ENCODE data around the gene MPO.

The MPO gene

DNA sequence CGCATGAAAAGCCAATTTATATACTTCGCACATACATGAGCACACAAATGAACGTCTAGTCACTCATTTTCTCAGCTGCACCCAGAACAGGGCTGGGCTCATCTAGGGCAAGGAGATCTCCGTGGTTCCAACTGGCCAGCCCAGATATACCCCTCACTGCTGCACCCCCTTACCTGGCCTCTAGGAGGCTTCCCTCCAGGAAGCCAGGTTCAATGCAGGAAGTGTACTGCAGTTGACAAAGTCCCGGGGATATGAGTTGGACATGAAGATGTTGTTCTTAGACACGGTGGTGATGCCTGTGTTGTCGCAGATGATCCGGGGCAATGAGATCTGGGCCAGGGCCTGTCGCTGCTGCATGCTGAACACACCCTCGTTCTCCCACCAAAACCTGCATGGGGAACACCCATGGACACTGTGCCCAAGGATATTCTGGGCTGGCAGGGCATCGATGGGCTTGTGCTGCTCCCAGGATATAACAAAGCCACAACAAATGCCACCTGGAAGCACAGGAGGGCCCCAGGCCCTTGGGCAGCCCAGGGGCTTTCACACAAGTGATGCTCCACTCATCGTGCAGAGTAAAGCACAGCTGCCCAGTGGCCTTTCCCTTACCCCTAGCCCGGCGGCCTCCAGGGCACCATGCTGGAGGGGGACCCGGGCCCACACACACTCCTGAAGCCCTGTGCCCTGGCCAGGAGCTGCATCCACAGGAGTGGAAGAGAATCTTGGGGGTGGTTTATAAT, 10.1 kb downstream of the MPO start:
- TF ChIP-seq, protein P1, sequence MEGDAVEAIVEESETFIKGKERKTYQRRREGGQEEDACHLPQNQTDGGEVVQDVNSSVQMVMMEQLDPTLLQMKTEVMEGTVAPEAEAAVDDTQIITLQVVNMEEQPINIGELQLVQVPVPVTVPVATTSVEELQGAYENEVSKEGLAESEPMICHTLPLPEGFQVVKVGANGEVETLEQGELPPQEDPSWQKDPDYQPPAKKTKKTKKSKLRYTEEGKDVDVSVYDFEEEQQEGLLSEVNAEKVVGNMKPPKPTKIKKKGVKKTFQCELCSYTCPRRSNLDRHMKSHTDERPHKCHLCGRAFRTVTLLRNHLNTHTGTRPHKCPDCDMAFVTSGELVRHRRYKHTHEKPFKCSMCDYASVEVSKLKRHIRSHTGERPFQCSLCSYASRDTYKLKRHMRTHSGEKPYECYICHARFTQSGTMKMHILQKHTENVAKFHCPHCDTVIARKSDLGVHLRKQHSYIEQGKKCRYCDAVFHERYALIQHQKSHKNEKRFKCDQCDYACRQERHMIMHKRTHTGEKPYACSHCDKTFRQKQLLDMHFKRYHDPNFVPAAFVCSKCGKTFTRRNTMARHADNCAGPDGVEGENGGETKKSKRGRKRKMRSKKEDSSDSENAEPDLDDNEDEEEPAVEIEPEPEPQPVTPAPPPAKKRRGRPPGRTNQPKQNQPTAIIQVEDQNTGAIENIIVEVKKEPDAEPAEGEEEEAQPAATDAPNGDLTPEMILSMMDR (IDR thresholded peaks at IDR 0.05; ENCODE audit: low read depth, low read length, missing control alignments) = peak; percentile 2
- DNase-seq (ENCODE audit: extremely low read depth, low read depth) = no peak
- H3K4me3 ChIP-seq (replicated peaks; ENCODE audit: low read depth, low read length) = no peak overlapping the region

DNA sequence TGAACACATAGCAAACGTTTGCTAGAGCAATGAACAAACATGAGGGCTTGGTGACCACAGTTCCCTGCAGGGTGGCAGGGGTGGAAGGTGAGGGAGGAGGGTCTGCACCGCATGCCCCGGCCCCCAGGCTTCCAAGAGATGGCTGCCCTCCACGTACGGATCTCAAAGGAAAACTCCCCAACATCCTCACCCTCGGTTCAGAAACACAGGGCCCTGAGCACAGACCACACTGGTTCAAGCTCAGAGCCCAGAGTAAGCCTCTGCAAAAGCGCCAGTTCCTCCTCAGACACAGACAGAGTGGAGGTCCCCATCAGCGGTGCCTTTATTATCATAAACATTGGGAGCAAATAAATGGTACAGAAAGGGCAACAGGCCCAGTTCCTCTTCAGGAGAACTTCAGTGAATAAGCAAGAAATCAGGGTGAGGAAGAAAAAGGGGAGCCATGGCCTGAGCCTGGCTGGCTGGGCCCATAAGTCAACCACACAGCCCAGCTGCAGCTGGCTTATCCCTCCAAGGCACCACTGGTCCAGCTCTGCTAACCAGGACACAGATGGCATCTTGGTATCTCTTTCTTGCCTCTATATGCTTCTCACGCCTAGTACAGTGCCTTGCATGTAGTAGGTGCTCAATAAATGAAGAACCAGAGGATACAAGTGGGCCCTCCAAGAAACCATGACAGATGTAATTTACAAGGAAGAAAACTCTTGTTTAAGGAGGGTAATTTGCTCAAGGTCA, 11.0 kb downstream of the MPO start:
- H3K4me3 ChIP-seq (replicated peaks; ENCODE audit: low read depth, low read length) = no peak overlapping the region
- TF ChIP-seq, protein P1 (IDR thresholded peaks at IDR 0.05; ENCODE audit: low read depth, low read length, missing control alignments) = no peak
- DNase-seq (ENCODE audit: extremely low read depth, low read depth) = no peak

GRCh38 chr17:58268774-58269556, 11.8 kb downstream of the MPO start:
- DNase-seq (ENCODE audit: extremely low read depth, low read depth) = no peak
- no peak overlapping the region for H3K4me3 ChIP-seq (replicated peaks; ENCODE audit: low read depth, low read length)
- TF ChIP-seq, protein P1 (IDR thresholded peaks at IDR 0.05; ENCODE audit: low read depth, low read length, missing control alignments) = no peak

DNA sequence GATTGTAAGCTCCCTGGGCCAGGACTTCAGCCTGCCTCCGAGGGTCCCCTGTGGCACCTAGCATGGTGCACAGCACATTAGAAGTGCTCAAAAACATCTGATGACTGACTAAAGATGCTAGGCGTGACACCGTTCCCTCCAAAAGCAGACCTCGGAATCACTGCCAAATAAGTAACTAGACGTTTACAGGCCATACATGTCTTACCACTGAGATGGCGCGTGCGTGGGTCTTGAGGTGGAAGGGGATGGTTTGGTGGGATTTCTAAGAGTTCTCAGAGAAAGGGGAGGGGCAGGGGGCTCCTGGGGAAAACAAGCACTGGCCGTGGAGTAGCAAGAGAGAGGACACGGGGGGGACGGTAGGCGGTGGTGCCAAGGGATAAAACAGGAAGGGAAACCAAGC, 12.4 kb downstream of the MPO start:
- no peak overlapping the region for H3K4me3 ChIP-seq (replicated peaks; ENCODE audit: low read depth, low read length)
- TF ChIP-seq, protein P1 (IDR thresholded peaks at IDR 0.05; ENCODE audit: low read depth, low read length, missing control alignments) = no peak
- DNase-seq (ENCODE audit: extremely low read depth, low read depth) = no peak

DNA sequence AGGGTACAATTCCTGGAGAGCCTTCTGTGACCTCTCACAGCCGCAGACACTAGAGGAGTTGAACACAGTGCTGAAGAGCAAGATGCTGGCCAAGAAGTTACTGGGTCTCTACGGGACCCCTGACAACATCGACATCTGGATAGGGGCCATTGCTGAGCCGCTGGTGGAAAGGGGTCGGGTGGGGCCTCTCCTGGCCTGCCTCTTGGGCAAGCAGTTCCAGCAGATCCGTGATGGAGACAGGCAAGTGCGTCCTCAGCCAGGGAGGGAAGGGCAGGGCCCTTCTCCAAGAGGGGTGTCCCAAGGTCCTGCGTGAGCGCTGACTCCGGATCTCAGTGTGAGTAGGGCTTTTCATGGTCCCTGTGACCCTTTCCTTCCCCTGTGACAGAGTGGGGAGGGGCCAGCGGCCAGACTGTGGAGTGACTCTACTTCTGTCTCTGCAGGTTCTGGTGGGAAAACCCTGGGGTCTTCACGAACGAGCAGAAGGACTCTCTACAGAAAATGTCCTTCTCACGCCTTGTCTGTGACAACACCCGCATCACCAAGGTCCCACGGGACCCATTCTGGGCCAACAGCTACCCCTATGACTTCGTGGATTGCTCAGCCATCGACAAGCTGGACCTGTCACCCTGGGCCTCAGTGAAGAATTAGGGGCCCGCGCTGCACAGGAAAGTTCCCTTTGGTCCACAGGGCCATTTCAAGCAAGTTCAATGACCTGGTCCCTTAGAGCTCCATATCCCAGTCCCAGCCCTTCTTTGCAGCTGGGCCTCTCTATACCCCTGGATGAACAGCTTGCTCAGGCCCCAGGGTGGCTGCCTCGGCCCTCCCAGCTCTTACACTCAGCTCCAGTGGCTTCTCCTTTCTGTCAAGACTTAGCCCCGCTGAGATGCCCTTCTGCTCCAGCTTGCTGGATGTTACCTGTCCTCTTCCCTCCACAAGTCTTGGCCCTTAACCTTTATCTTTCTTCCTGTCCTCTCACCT, 13.1 kb downstream of the MPO start:
- DNase-seq (ENCODE audit: extremely low read depth, low read depth) = no peak
- H3K4me3 ChIP-seq (replicated peaks; ENCODE audit: low read depth, low read length) = no peak overlapping the region
- TF ChIP-seq, protein P1 (IDR thresholded peaks at IDR 0.05; ENCODE audit: low read depth, low read length, missing control alignments) = no peak
